Measurements from ENCODE around the gene TOMM7.
"Not testable (repeated sequence)": the region's sequence is repeated elsewhere in the genome, so short reads cannot be mapped to it uniquely, and the experiment has no call there.

TOMM7 gene

GRCh38 chr7:22801912-22802311 is 20.7 kb downstream of the TOMM7 start:
- no peaks in the 10 kb centered on the region for H3K36me3 ChIP-seq
- no peak overlapping the region for H3K27ac ChIP-seq
- H3K4me3 ChIP-seq (ENCODE audit: low read depth in 1 of 2, low read length in 1 of 2) = no peak overlapping the region
- H3K4me1 ChIP-seq (ENCODE audit: control insufficient read depth in 1 of 2, insufficient read depth in 1 of 2, low read depth in 1 of 2, low read length in 1 of 2) = no peaks in the 10 kb centered on the region
- no peak for TF ChIP-seq CTCF (IDR thresholded peaks at IDR 0.05)
- H3K9me3 ChIP-seq = no peaks in the 10 kb centered on the region
- H3K27me3 ChIP-seq = peaks cover 6% of the 10 kb centered on the region

- H3K27ac ChIP-seq = no peak overlapping the region
- no peaks in the 10 kb centered on the region for H3K9me3 ChIP-seq
- no peak overlapping the region for H3K4me3 ChIP-seq (ENCODE audit: low read depth in 1 of 2, low read length in 1 of 2)
- no peaks in the 10 kb centered on the region for H3K4me1 ChIP-seq (ENCODE audit: control insufficient read depth in 1 of 2, insufficient read depth in 1 of 2, low read depth in 1 of 2, low read length in 1 of 2)
- no peak for TF ChIP-seq CTCF (IDR thresholded peaks at IDR 0.05)
- H3K27me3 ChIP-seq = peaks cover 6% of the 10 kb centered on the region
- no peaks in the 10 kb centered on the region for H3K36me3 ChIP-seq
Observed at GRCh38 chr7:22799633-22800032, 23.0 kb downstream of the TOMM7 start.

- Histone ChIP-seq H3K27ac (no peak overlapping the region), H3K27me3 (peaks cover 8% of the 10 kb centered on the region), H3K4me3 (ENCODE audit: low read depth in 1 of 2, low read length in 1 of 2) (no peak overlapping the region), H3K4me1 (ENCODE audit: control insufficient read depth in 1 of 2, insufficient read depth in 1 of 2, low read depth in 1 of 2, low read length in 1 of 2) (no peaks in the 10 kb centered on the region), H3K9me3 (no peaks in the 10 kb centered on the region), H3K36me3 (no peaks in the 10 kb centered on the region)
- no peak for TF ChIP-seq CTCF (IDR thresholded peaks at IDR 0.05)
Observed at GRCh38 chr7:22793593-22794462, 28.8 kb downstream of the TOMM7 start.

GRCh38 chr7:22791204-22792158 is 31.2 kb downstream of the TOMM7 start:
- no peak overlapping the region for H3K4me3 ChIP-seq (ENCODE audit: low read depth in 1 of 2, low read length in 1 of 2)
- H3K4me1 ChIP-seq (ENCODE audit: control insufficient read depth in 1 of 2, insufficient read depth in 1 of 2, low read depth in 1 of 2, low read length in 1 of 2) = no peaks in the 10 kb centered on the region
- no peaks in the 10 kb centered on the region for H3K9me3 ChIP-seq
- no peak overlapping the region for H3K27ac ChIP-seq
- H3K36me3 ChIP-seq = no peaks in the 10 kb centered on the region
- H3K27me3 ChIP-seq = peaks cover 8% of the 10 kb centered on the region
- TF ChIP-seq CTCF (IDR thresholded peaks at IDR 0.05) = no peak

- not testable (repeated sequence) for H3K36me3 ChIP-seq; H3K27me3 ChIP-seq; H3K4me1 ChIP-seq (ENCODE audit: control insufficient read depth in 1 of 2, insufficient read depth in 1 of 2, low read depth in 1 of 2, low read length in 1 of 2); H3K4me3 ChIP-seq (ENCODE audit: low read depth in 1 of 2, low read length in 1 of 2); H3K9me3 ChIP-seq; H3K27ac ChIP-seq
Observed at GRCh38 chr7:22790640-22791039, 32.0 kb downstream of the TOMM7 start.

Data from neutrophil (primary cell).